ENCODE measurements around the gene RAX. TPM values are rescaled to one million over a fixed set of nuclear protein-coding genes. Genes with fewer than 3 reads are reported as not detected.

Gene RAX
- total RNA-seq, 1 donor from 2014 or later, result not detected

GRCh38 chr18:59301929-59302328, 28.7 kb upstream of the RAX start:
- no peaks in the 10 kb centered on the region for H3K9me3 Mint-ChIP-seq (ENCODE audit: unreplicated experiment)
- H3K36me3 Mint-ChIP-seq (ENCODE audit: low read depth, unreplicated experiment), result no peaks in the 10 kb centered on the region
- H3K4me3 Mint-ChIP-seq (ENCODE audit: unreplicated experiment), result no peak overlapping the region
- no peak for TF ChIP-seq CTCF (IDR thresholded peaks at IDR 0.05; ENCODE audit: unreplicated experiment)
- H3K4me1 Mint-ChIP-seq (ENCODE audit: unreplicated experiment), result no peaks in the 10 kb centered on the region
- DNase-seq (ENCODE audit: low spot score), result no peak
- peaks cover 5% of the 10 kb centered on the region for H3K27me3 Mint-ChIP-seq (ENCODE audit: unreplicated experiment)
- H3K27ac Mint-ChIP-seq (ENCODE audit: unreplicated experiment), result no peak overlapping the region

GRCh38 chr18:59300676-59301285, 27.5 kb upstream of the RAX start:
- no peak for TF ChIP-seq CTCF (IDR thresholded peaks at IDR 0.05; ENCODE audit: unreplicated experiment)
- DNase-seq (ENCODE audit: low spot score), result no peak
- Mint-ChIP-seq H3K4me1 (ENCODE audit: unreplicated experiment) (no peaks in the 10 kb centered on the region), H3K4me3 (ENCODE audit: unreplicated experiment) (no peak overlapping the region), H3K27ac (ENCODE audit: unreplicated experiment) (no peak overlapping the region), H3K27me3 (ENCODE audit: unreplicated experiment) (peaks cover 5% of the 10 kb centered on the region), H3K9me3 (ENCODE audit: unreplicated experiment) (no peaks in the 10 kb centered on the region), H3K36me3 (ENCODE audit: low read depth, unreplicated experiment) (no peaks in the 10 kb centered on the region)

- H3K9me3 Mint-ChIP-seq (ENCODE audit: unreplicated experiment), result no peaks in the 10 kb centered on the region
- no peak for DNase-seq (ENCODE audit: low spot score)
- peaks cover 5% of the 10 kb centered on the region for H3K4me1 Mint-ChIP-seq (ENCODE audit: unreplicated experiment)
- no peaks in the 10 kb centered on the region for H3K27me3 Mint-ChIP-seq (ENCODE audit: unreplicated experiment)
- H3K27ac Mint-ChIP-seq (ENCODE audit: unreplicated experiment), result no peak overlapping the region
- no peak for TF ChIP-seq CTCF (IDR thresholded peaks at IDR 0.05; ENCODE audit: unreplicated experiment)
- no peaks in the 10 kb centered on the region for H3K36me3 Mint-ChIP-seq (ENCODE audit: low read depth, unreplicated experiment)
- no peak overlapping the region for H3K4me3 Mint-ChIP-seq (ENCODE audit: unreplicated experiment)
These were observed 25.6 kb upstream of the RAX start for GRCh38 chr18:59298871-59299270.

GRCh38 chr18:59293317-59293716, 20.1 kb upstream of the RAX start:
- DNase-seq (ENCODE audit: low spot score), result no peak
- H3K27ac Mint-ChIP-seq (ENCODE audit: unreplicated experiment), result no peak overlapping the region
- TF ChIP-seq CTCF (IDR thresholded peaks at IDR 0.05; ENCODE audit: unreplicated experiment), result no peak
- peaks cover 5% of the 10 kb centered on the region for H3K4me1 Mint-ChIP-seq (ENCODE audit: unreplicated experiment)
- no peaks in the 10 kb centered on the region for H3K36me3 Mint-ChIP-seq (ENCODE audit: low read depth, unreplicated experiment)
- H3K27me3 Mint-ChIP-seq (ENCODE audit: unreplicated experiment), result no peaks in the 10 kb centered on the region
- no peaks in the 10 kb centered on the region for H3K9me3 Mint-ChIP-seq (ENCODE audit: unreplicated experiment)
- H3K4me3 Mint-ChIP-seq (ENCODE audit: unreplicated experiment), result no peak overlapping the region

GRCh38 chr18:59286341-59286740, 13.1 kb upstream of the RAX start:
- H3K27me3 Mint-ChIP-seq (ENCODE audit: unreplicated experiment), result peaks cover 5% of the 10 kb centered on the region
- no peaks in the 10 kb centered on the region for H3K4me1 Mint-ChIP-seq (ENCODE audit: unreplicated experiment)
- no peak overlapping the region for H3K4me3 Mint-ChIP-seq (ENCODE audit: unreplicated experiment)
- no peak overlapping the region for H3K27ac Mint-ChIP-seq (ENCODE audit: unreplicated experiment)
- no peak for DNase-seq (ENCODE audit: low spot score)
- no peaks in the 10 kb centered on the region for H3K9me3 Mint-ChIP-seq (ENCODE audit: unreplicated experiment)
- H3K36me3 Mint-ChIP-seq (ENCODE audit: low read depth, unreplicated experiment), result no peaks in the 10 kb centered on the region
- TF ChIP-seq CTCF (IDR thresholded peaks at IDR 0.05; ENCODE audit: unreplicated experiment), result no peak

Data from endothelial cell (in vitro differentiated cells).